ENCODE measurements around the gene B4GALNT4.
"Not testable (repeated sequence)": the region's sequence is repeated elsewhere in the genome, so short reads cannot be mapped to it uniquely, and the experiment has no call there.

The B4GALNT4 gene

GRCh38 chr11:373716-374551 lies 4.6 kb downstream of the B4GALNT4 start:
- no peak for DNase-seq (ENCODE audit: low read depth in 2 of 2, low spot score in 1 of 2)

GRCh38 chr11:375065-376025 lies 6.0 kb downstream of the B4GALNT4 start:
- DNase-seq (ENCODE audit: low read depth in 2 of 2, low spot score in 1 of 2): no peak

GRCh38 chr11:376531-377173 lies 7.4 kb downstream of the B4GALNT4 start:
- no peak for DNase-seq (ENCODE audit: low read depth in 2 of 2, low spot score in 1 of 2)

GRCh38 chr11:377174-377865 lies 8.0 kb downstream of the B4GALNT4 start:
- DNase-seq (ENCODE audit: low read depth in 2 of 2, low spot score in 1 of 2): no peak

GRCh38 chr11:377883-378500 lies 8.7 kb downstream of the B4GALNT4 start:
- DNase-seq (ENCODE audit: low read depth in 2 of 2, low spot score in 1 of 2): no peak

GRCh38 chr11:379205-380094 lies 10.2 kb downstream of the B4GALNT4 start:
- DNase-seq (ENCODE audit: low read depth in 2 of 2, low spot score in 1 of 2): no peak

GRCh38 chr11:380095-380480 lies 10.8 kb downstream of the B4GALNT4 start:
- DNase-seq (ENCODE audit: low read depth in 2 of 2, low spot score in 1 of 2): no peak

GRCh38 chr11:380491-380890 lies 11.2 kb downstream of the B4GALNT4 start:
- no peak for DNase-seq (ENCODE audit: low read depth in 2 of 2, low spot score in 1 of 2)

- DNase-seq (ENCODE audit: low read depth in 2 of 2, low spot score in 1 of 2): no peak
Observed at GRCh38 chr11:380996-381395, 11.7 kb downstream of the B4GALNT4 start.

- DNase-seq (ENCODE audit: low read depth in 2 of 2, low spot score in 1 of 2): no peak
Observed at GRCh38 chr11:381501-382072, 12.3 kb downstream of the B4GALNT4 start.

GRCh38 chr11:382081-382629 lies 12.9 kb downstream of the B4GALNT4 start:
- DNase-seq (ENCODE audit: low read depth in 2 of 2, low spot score in 1 of 2): no peak

- no peak for DNase-seq (ENCODE audit: low read depth in 2 of 2, low spot score in 1 of 2)
Observed at GRCh38 chr11:383431-383830, 14.1 kb downstream of the B4GALNT4 start.

GRCh38 chr11:384511-384910 lies 15.2 kb downstream of the B4GALNT4 start:
- DNase-seq (ENCODE audit: low read depth in 2 of 2, low spot score in 1 of 2): no peak

- DNase-seq (ENCODE audit: low read depth in 2 of 2, low spot score in 1 of 2): no peak
Observed at GRCh38 chr11:385594-386351, 16.5 kb downstream of the B4GALNT4 start.

GRCh38 chr11:386483-386882 lies 17.2 kb downstream of the B4GALNT4 start:
- DNase-seq (ENCODE audit: low read depth in 2 of 2, low spot score in 1 of 2): no peak

- DNase-seq (ENCODE audit: low read depth in 2 of 2, low spot score in 1 of 2): no peak
Observed at GRCh38 chr11:387193-387793, 18.0 kb downstream of the B4GALNT4 start.

- DNase-seq (ENCODE audit: low read depth in 2 of 2, low spot score in 1 of 2): not testable (repeated sequence)
Observed at GRCh38 chr11:389369-389768, 20.1 kb downstream of the B4GALNT4 start.

- no peak for DNase-seq (ENCODE audit: low read depth in 2 of 2, low spot score in 1 of 2)
Observed at GRCh38 chr11:390175-390574, 20.9 kb downstream of the B4GALNT4 start.
